ENCODE data around the gene MATN3.

DNA sequence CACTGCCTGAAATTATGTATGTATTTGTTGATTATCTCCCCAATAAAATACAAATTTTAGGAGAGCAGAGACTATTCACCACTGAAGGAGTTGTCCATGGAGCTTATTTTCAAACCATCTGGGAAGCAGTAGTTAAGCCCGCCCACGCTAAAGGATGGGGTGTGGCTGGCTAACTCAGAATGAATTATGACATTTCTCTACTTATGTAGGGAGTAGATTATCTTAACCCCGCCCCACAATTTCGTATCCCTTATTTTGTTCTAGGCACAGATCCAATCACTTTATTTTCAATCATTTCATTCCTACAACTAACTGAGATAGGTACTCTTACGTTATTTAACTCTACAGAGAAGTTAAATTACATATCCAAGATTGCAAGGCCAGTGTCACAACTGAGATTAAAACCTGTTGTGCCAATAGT is 40.4 kb upstream of the MATN3 start:
- TF ChIP-seq, protein P1, sequence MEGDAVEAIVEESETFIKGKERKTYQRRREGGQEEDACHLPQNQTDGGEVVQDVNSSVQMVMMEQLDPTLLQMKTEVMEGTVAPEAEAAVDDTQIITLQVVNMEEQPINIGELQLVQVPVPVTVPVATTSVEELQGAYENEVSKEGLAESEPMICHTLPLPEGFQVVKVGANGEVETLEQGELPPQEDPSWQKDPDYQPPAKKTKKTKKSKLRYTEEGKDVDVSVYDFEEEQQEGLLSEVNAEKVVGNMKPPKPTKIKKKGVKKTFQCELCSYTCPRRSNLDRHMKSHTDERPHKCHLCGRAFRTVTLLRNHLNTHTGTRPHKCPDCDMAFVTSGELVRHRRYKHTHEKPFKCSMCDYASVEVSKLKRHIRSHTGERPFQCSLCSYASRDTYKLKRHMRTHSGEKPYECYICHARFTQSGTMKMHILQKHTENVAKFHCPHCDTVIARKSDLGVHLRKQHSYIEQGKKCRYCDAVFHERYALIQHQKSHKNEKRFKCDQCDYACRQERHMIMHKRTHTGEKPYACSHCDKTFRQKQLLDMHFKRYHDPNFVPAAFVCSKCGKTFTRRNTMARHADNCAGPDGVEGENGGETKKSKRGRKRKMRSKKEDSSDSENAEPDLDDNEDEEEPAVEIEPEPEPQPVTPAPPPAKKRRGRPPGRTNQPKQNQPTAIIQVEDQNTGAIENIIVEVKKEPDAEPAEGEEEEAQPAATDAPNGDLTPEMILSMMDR (IDR thresholded peaks at IDR 0.05; ENCODE audit: low read depth, low read length), result no peak
- TF ChIP-seq EZH2phosphoT487 (IDR thresholded peaks at IDR 0.05; ENCODE audit: low read depth), result no peak

Data from OCI-LY3 (cell line).